SW 1271 (cell line): ENCODE data around the gene GRAPL.
"Not testable (repeated sequence)": the region's sequence is repeated elsewhere in the genome, so short reads cannot be mapped to it uniquely, and the experiment has no call there.

Experiments
- DNase-seq, 2 experiments: peaks; one replicate each; lab custom pipeline; 2025; lab: John Stamatoyannopoulos, UW

Gene GRAPL

GRCh38 chr17:19127148-19127980, at the start of gene GRAPL:
GRAPL (plus strand) TSS chr17:19127589; CDS start chr17:19127620, 31 bp downstream.
- DNase-seq: not testable (repeated sequence)

- not testable (repeated sequence) for DNase-seq
These were observed 38.3 kb upstream of the GRAPL start for GRCh38 chr17:19088804-19089685.

- not testable (repeated sequence) for DNase-seq
These were observed 37.2 kb upstream of the GRAPL start for GRCh38 chr17:19090058-19090772.

- DNase-seq: not testable (repeated sequence)
These were observed 34.4 kb upstream of the GRAPL start for GRCh38 chr17:19092737-19093683.

GRCh38 chr17:19093684-19094438, 33.5 kb upstream of the GRAPL start:
- not testable (repeated sequence) for DNase-seq

- not testable (repeated sequence) for DNase-seq
These were observed 18.9 kb upstream of the GRAPL start for GRCh38 chr17:19108517-19108916.

GRCh38 chr17:19110189-19111097, 16.9 kb upstream of the GRAPL start:
- not testable (repeated sequence) for DNase-seq

GRCh38 chr17:19111111-19111711, 16.2 kb upstream of the GRAPL start:
- DNase-seq: not testable (repeated sequence)

- not testable (repeated sequence) for DNase-seq
These were observed 15.5 kb upstream of the GRAPL start for GRCh38 chr17:19111801-19112458.

GRCh38 chr17:19112459-19112826, 14.9 kb upstream of the GRAPL start:
- not testable (repeated sequence) for DNase-seq

- DNase-seq: not testable (repeated sequence)
These were observed 8.7 kb upstream of the GRAPL start for GRCh38 chr17:19118695-19119094.

GRCh38 chr17:19125289-19125688, 2.1 kb upstream of the GRAPL start:
- not testable (repeated sequence) for DNase-seq

GRCh38 chr17:19129500-19129899, 2.1 kb downstream of the GRAPL start:
- not testable (repeated sequence) for DNase-seq

GRCh38 chr17:19131108-19131507, 3.7 kb downstream of the GRAPL start:
- not testable (repeated sequence) for DNase-seq

- DNase-seq: not testable (repeated sequence)
These were observed 4.4 kb downstream of the GRAPL start for GRCh38 chr17:19131772-19132171.

- DNase-seq: not testable (repeated sequence)
These were observed 6.4 kb downstream of the GRAPL start for GRCh38 chr17:19133793-19134192.

GRCh38 chr17:19135391-19135790, 8.0 kb downstream of the GRAPL start:
- DNase-seq: not testable (repeated sequence)

GRCh38 chr17:19136138-19136537, 8.7 kb downstream of the GRAPL start:
- not testable (repeated sequence) for DNase-seq
